NT2/D1 (cell line): ENCODE data around the gene NMRK2.

ENCODE experiments used
- DNase-seq: peaks from one replicate; pipeline ENCODE4 v3.0.0-alpha.2; 2011; ENCODE audit warnings: low read depth, low spot score
- H3K27me3 ChIP-seq: 2 replicates; pipeline ENCODE4 v1.6.0; 2011; ENCODE audit warnings: mild to moderate bottlenecking; ENCODE audit not compliant: insufficient read length, insufficient read depth
- H3K36me3 ChIP-seq: 2 replicates; pipeline ENCODE4 v1.6.1; 2011; ENCODE audit warnings: mild to moderate bottlenecking, low read length, mixed read lengths; ENCODE audit not compliant: insufficient read depth, insufficient read length
- H3K4me1 ChIP-seq: 2 replicates; pipeline ENCODE4 v1.5.1; 2011; ENCODE audit not compliant: insufficient read depth, insufficient read length
- H3K4me3 ChIP-seq: 2 replicates; pipeline ENCODE4 v1.5.1; 2011; ENCODE audit warnings: low read depth; ENCODE audit not compliant: insufficient read length
- H3K9ac ChIP-seq: 2 replicates; pipeline ENCODE4 v1.6.0; 2011; ENCODE audit warnings: low read depth; ENCODE audit not compliant: insufficient read length
- H3K9me3 ChIP-seq: 2 replicates; pipeline ENCODE4 v1.5.1; 2011; ENCODE audit warnings: mild to moderate bottlenecking, low read length; ENCODE audit not compliant: insufficient read depth
- SUZ12 ChIP-seq: IDR thresholded peaks from 2 replicates; pipeline ENCODE4 v1.6.1; 2011; ENCODE audit not compliant: insufficient read length, insufficient read depth; ENCODE audit errors: extremely low read depth
- YY1 ChIP-seq: IDR thresholded peaks from 2 replicates; pipeline ENCODE4 v1.6.1; 2011; ENCODE audit not compliant: insufficient read length, insufficient read depth
- ZNF274 ChIP-seq: IDR thresholded peaks from 2 replicates; pipeline ENCODE4 v1.6.1; 2011; ENCODE audit warnings: mild to moderate bottlenecking, low read depth, low read length

NMRK2 gene

DNA sequence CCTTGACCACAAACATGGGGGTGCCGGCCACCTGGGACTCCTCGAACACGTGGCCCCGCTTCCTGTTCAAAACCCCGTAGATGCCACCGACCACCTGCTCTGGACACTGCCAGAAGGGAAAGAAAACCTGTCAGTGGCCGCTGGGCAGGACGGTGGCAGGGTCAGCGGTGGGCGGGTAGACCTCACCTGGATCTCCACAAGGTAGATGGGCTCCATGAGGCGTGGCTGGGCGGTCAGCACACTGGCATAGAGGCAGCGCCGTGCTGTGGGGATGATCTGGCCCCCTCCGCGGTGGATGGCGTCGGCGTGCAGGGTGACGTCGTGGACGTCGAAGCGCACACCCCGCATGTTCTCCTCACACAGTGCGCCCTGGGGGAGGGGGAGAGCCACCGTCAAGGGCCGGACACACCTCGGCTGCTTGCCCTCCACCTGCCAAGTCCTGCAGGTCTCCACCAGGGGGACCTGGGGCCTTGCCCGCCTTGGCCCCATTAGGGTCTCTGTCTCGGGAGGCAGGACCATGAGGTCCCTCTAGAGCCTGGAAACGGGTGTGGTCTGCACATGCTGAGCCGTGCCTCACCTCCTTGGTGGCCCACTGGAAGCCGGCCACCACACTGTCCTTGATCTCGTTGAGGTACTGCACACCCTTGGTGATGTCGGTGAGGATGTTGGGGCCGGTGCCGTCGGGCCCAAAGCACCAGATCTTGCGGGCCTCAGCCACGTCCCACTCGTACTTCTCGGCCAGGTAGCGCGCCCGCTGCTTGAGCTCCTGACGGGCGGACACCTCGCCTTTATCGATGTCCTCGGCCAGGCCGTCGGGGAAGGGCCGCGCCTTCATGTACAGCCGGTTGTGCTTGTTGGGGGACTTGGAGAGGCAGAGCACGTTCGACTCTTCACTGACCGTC, 44.6 kb downstream of the NMRK2 start:
- H3K27me3 ChIP-seq: no peaks in the 10 kb centered on the region
- DNase-seq: no peak
- H3K9me3 ChIP-seq: no peaks in the 10 kb centered on the region
- H3K4me3 ChIP-seq: no peak overlapping the region
- H3K4me1 ChIP-seq: peaks cover 32% of the 10 kb centered on the region
- TF ChIP-seq SUZ12 (no peak), ZNF274 (no peak), YY1 (no peak)
- peaks cover 77% of the 10 kb centered on the region for H3K36me3 ChIP-seq
- H3K9ac ChIP-seq: peak overlapping the region; percentile 44

DNA sequence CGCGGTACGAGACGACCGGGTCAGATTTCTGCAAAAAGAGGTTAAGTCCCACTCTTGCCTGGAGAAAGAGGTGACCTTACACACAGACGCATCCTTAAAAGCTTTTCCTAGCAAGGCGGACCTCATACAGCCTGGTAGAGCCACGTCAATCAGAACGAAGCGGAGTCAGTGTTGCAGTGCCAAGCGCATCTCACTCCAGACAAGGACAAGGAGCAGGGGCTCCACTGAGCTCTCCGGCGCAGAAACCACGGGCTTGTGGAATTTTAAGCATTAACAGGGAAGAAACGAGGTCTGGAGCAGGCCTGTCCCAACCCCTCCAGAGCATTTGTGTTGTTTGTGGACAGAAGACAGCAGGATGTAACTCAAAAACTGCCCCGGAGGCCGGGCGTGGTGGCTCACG, 45.3 kb downstream of the NMRK2 start:
- peaks cover 38% of the 10 kb centered on the region for H3K4me1 ChIP-seq
- no peak overlapping the region for H3K9ac ChIP-seq
- TF ChIP-seq SUZ12: no peak
- H3K27me3 ChIP-seq: no peaks in the 10 kb centered on the region
- H3K4me3 ChIP-seq: no peak overlapping the region
- no peaks in the 10 kb centered on the region for H3K9me3 ChIP-seq
- H3K36me3 ChIP-seq: peaks cover 81% of the 10 kb centered on the region
- no peak for DNase-seq

DNA sequence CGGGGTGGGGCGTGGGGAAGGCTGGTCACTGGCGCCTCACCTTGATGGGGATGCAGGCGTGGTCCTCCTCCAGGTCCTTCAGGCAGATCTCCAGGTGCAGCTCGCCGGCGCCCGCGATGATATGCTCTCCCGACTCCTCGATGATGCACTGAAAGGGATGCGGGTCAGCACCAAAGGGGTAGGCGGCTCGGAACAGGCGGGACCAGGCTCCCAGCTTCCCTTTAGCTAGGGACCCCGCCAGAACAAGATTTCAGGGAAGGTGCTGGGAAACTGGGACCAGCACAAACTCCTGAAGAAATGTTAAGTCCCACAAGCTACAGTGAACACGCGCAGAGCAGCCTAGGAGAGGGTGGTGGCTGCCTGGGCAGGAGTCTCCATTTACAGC, 46.4 kb downstream of the NMRK2 start:
- H3K9me3 ChIP-seq: no peaks in the 10 kb centered on the region
- TF ChIP-seq ZNF274: no peak
- no peak for TF ChIP-seq SUZ12
- no peak for TF ChIP-seq YY1
- H3K4me1 ChIP-seq: peaks cover 47% of the 10 kb centered on the region
- peaks cover 92% of the 10 kb centered on the region for H3K36me3 ChIP-seq
- no peak overlapping the region for H3K4me3 ChIP-seq
- no peak for DNase-seq
- no peak overlapping the region for H3K9ac ChIP-seq
- no peaks in the 10 kb centered on the region for H3K27me3 ChIP-seq

DNA sequence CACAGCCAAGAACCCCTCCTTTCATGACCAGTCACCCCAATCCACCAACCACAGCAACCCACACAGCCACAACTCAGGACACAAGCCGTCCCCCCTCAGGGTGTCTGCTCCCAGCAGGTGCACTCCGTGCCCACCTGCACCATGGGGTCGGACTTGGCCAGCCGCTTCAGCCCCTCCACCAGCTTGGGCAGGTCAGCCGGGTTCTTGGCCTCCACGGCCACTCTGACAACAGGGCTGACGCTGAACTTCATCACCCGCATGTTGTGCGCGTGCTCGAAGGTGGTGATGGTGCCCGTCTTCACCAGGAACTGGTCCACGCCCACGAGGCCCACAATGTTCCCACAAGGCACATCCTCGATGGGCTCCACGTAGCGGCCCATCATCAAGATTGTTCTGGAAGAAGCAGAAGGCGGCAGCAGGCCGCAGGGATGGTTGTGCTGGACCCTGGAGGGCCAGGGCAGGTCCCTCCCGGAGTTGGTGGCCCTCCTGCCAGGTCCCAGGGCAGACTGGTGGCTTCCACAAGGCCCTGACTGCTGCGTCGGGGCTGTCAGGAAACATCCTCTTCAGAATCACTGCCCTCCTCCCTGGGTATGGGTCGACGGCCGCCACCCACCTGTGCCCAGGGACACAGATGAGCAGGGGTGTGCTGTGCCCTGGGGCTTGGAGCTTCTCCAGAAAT, 46.9 kb downstream of the NMRK2 start:
- Histone ChIP-seq H3K4me3 (no peak overlapping the region), H3K9me3 (no peaks in the 10 kb centered on the region), H3K36me3 (peaks cover 98% of the 10 kb centered on the region), H3K27me3 (no peaks in the 10 kb centered on the region), H3K4me1 (peaks cover 47% of the 10 kb centered on the region), H3K9ac (no peak overlapping the region)
- no peak for DNase-seq
- TF ChIP-seq SUZ12 (no peak), ZNF274 (no peak), YY1 (no peak)

DNA sequence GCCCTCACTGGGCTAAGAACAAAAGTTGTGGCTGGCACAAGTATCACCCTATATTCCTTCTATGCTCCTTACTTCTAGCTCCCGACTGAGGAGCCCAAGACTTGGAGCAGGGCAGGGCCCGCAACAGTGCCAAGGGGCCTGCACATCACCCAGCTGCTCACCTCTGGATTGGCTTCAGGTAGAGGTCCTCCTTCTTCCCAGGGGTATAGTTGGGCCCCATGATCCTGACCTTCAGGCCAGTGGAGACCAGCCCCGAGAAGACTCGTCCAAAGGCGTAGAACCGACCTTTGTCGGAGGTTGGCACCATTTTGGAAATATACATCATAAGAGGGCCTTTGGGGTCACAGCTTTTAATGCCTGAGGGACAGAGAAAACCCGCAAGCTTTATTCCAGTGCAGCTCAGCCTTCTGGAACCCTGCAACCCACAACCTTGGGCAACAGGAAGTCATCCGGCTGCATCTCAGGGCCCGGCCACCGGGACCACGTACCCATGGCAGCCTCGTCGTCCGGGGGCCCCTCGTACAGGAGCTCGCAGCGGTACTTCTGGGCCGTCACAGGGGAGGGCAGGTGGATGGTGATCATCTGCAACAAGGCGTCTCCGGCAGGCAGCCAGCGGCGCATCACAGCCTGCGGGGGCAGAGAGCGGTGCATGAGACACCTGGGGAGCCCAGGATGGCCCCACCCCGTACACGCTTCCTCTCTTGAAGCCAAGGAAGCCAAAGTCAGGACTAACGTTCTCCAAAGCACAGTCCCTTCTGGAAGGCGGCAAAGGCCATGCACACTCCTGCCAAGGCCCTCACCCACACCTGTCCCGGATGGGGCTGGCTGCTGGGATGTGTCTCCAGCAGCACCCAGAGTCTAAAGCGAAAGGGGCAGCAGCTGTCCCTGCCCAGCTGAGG, 47.7 kb downstream of the NMRK2 start:
- Histone ChIP-seq H3K27me3 (no peaks in the 10 kb centered on the region), H3K9ac (no peak overlapping the region), H3K4me3 (no peak overlapping the region), H3K9me3 (no peaks in the 10 kb centered on the region), H3K36me3 (peaks cover 94% of the 10 kb centered on the region), H3K4me1 (peaks cover 47% of the 10 kb centered on the region)
- TF ChIP-seq YY1 (no peak), ZNF274 (no peak), SUZ12 (no peak)
- DNase-seq: no peak

DNA sequence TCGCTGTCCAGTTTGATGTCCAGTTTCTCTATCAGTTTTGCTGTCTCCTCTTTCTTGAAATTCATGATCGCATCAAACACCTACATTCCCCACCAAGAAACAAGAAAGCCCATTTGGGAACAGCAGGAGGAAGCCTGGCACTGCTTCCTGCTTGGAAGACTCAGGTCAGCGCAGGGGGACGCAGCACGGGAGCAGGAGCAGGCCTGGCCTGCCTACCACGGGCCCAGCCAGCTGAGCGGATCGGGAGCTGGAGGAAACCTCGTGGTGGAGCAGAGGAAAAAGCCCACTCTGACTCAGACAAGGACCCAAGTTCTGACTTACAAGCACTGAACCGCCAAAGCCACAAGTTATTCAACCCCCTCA, 48.5 kb downstream of the NMRK2 start:
- no peak for TF ChIP-seq SUZ12
- no peak for TF ChIP-seq YY1
- TF ChIP-seq ZNF274: no peak
- H3K9ac ChIP-seq: no peak overlapping the region
- peaks cover 86% of the 10 kb centered on the region for H3K36me3 ChIP-seq
- H3K4me3 ChIP-seq: no peak overlapping the region
- DNase-seq: no peak
- H3K27me3 ChIP-seq: no peaks in the 10 kb centered on the region
- H3K4me1 ChIP-seq: peaks cover 47% of the 10 kb centered on the region
- H3K9me3 ChIP-seq: no peaks in the 10 kb centered on the region
